GM21423 (cell line): ENCODE measurements around the gene TUBA1A.
"Not testable (repeated sequence)": the region's sequence is repeated elsewhere in the genome, so short reads cannot be mapped to it uniquely, and the experiment has no call there.

Source experiments
- ATAC-seq: cut with Tn5 transposase; IDR thresholded peaks from one replicate; pipeline ENCODE4 v1.9.1; 2021; ENCODE audit warnings: mild to moderate bottlenecking, moderate library complexity; ENCODE audit not compliant: unreplicated experiment

The TUBA1A gene

GRCh38 chr12:49201595-49202295 lies 12.9 kb upstream of the TUBA1A start:
- ATAC-seq: no peak

DNA sequence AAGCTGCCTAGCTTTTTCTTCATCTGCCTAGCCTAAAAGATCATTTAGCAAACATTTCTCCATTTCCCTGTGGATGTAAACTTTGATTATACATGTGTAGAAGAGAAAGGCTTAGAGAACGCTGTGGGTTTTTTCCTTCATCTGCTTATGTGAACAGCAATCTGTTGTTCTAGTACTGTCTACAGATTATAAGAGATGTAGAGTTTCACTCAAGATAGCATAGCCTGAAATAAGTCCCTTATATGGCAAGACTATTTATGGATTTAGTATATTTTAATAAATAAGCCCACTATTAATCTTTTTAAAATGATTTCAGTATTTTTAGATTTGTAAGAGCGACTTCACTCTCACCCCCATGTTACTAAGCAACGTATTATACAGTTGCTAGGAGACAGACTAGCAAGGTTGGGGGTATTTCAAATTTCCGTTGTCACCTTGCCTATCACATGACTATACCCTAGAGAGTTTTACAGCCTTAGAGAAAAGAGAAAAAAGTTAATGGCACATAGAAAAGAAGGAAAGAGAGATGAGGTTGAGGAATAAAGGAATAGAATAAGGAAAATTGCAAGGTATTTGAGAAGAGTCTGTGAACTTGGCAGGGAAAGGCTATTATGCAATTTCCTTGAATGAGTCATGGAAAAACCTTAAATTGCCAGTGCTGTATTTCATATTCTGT lies 12.2 kb upstream of the TUBA1A start:
- ATAC-seq: no peak

DNA sequence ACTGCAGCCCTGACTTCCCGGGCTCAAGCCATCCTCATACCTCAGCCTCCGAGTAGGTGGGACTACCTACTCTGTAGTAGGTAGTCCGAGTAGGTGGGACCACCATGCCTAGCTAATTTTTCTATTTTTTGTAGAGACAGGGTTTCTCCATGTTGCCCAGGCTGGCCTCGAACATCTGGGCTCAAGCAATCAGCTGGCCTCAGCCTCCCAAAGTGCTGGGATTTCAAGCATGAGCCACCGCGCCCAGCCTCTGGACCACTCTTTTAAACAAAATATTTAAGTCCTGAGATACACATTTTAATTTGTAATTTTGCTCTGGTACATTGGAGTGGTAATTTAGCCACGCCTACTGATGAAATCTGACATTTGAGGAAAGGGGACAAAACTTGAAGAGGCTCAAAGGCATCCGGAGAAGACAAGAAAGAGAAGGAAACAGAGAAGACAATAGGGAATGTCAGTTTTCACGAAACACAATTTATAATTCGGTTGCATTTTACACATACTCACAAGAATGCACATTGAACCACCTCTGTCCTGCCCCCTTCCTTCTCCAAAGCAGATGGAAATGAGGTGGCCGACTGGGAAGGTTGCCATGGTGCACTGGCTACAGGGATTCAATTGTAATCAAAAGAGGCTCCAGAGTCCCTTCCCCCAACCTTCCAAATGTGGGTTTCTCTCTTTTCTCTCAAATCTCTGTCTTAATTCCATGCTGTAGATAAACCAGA lies 9.7 kb upstream of the TUBA1A start:
- no peak for ATAC-seq

DNA sequence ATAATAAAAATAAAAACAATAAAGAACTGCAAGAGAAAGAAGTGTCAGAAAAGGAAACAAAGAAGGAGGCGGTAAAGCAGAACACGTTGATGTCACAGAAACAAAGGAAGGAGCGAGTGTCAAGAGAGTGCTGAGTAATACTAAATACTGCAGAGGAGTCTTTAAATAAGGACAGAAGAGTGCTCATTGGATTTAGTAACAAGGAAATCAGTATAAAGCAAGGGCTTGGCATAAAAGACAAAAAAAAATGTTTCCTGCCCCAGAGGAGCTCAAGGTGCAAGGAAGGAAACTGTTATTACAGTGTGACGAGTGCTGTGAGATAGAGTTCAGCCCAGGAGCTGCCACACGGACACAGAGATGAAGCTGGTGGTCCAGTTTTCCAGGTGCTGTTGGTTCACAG lies 8.4 kb upstream of the TUBA1A start:
- ATAC-seq: no peak

GRCh38 chr12:49195736-49196135 lies 6.9 kb upstream of the TUBA1A start:
- no peak for ATAC-seq

GRCh38 chr12:49193746-49194145 lies 4.9 kb upstream of the TUBA1A start:
- ATAC-seq: not testable (repeated sequence)

GRCh38 chr12:49191498-49191897 lies 2.6 kb upstream of the TUBA1A start:
- not testable (repeated sequence) for ATAC-seq

DNA sequence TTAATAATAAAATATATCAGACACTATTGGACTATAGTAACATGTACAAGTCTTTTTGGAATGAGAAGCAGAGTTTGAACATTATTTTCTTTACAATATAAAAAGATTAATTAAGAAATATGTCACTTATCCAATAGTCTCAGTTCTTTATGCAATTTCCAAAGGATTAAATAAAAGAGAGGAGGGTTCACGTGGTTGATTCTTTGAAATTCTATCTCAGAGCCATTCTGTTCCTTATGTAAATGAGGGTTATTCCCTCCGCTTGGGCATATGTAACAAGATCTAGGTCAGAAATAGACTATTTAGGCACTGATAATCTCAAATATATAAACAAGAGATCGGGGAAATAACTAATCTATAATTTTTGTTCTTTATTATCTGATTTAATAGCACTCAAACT lies 2.1 kb upstream of the TUBA1A start:
- no peak for ATAC-seq

DNA sequence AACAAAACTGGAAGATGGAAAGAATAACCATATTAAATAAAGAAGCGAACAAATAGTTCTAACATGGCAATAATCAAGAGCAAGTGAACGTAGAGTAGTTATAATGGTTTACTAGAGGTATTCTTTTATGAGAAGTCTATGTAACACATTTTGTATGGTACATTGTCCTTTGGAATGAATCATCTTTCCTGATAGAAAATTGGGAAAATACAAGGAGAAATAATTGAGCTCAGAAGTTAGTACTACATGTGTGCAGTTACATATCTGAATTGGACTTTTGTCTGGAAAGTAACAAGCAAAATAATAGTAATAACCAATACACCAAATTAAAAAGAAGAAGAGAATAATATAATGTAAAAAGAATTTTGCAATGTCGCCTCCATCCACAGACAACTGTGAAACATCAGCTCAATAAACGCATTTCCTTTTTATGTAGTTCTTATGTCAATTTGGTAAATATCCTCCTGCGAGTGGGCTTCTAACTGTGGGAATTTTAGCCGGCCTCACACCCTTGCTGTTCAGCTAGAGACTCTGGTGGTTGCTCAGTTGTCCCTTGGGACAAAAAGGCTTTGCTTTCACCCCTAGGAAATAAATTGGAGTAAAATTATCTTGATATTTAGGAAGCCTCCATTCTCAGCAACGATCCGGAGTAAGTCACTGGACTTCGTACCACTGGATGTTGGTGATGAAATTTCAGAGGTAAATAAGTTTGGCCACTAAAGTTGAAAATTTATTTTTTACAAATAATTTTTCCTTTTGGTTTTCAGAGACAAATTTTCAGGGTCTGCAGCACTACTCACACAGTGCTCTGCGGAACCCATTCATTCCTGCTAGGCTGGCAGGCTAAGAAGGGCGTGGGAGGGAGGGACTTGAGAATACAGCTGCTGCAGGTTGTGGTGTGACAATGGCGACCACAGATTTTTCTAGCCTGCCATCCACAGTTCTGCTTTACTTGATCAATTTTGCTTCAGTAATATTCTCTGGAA lies 1.1 kb upstream of the TUBA1A start:
- no peak for ATAC-seq

DNA sequence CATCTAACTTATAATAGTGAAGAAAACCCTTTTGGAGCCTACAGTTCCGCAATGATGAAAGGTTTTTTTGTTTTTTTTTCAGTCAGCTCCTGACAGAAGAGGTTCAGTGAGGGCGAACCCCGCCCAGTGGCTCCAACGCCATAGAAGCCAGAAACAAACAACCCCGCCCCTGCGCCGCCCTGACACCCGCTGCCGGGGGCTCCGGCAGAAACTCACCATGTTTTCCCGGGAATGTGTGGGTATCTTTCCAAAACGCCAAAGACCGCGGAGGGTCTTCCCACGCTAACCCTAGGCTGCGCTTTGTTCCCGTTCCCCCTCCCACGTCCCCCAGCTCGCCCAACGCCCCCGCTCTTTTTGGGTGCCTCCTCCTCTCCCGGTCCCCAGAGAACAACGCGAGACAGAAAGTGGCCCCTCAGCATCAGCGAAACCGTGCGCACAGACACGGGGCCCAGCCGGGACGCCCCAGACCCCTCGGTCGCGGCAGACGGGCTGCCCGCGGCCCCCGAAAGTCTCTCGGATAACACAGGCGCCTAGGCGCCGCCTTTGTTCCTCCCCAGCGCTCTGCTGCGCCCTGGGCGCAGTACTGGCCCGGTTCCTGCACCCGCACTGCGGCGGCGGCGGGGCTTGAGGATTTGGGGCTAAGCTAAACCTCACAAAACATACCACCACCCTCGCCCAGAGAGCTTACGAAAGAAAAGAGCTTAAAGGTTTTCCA lies 522 bp downstream of the TUBA1A start:
- peak; percentile 44 for ATAC-seq

GRCh38 chr12:49187184-49187583 lies 1.7 kb downstream of the TUBA1A start:
- ATAC-seq: no peak

- not testable (repeated sequence) for ATAC-seq
These were observed 2.6 kb downstream of the TUBA1A start for GRCh38 chr12:49186307-49186706.

DNA sequence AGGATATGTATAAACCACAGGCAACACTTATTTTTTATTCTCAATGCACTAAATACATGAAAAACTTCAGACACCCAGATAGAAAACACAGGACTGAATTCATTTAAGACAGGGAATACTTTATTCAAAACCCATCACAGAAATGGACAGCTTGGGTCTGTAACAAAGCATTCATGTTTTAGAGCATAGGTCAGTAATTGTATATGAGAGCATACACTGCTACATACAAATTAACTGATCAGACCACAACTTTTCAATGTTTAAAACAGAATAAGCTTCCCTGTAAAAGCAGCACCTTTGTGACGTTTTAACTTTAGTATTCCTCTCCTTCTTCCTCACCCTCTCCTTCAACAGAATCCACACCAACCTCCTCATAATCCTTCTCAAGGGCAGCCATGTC lies 4.2 kb downstream of the TUBA1A start:
- ATAC-seq: not testable (repeated sequence)

DNA sequence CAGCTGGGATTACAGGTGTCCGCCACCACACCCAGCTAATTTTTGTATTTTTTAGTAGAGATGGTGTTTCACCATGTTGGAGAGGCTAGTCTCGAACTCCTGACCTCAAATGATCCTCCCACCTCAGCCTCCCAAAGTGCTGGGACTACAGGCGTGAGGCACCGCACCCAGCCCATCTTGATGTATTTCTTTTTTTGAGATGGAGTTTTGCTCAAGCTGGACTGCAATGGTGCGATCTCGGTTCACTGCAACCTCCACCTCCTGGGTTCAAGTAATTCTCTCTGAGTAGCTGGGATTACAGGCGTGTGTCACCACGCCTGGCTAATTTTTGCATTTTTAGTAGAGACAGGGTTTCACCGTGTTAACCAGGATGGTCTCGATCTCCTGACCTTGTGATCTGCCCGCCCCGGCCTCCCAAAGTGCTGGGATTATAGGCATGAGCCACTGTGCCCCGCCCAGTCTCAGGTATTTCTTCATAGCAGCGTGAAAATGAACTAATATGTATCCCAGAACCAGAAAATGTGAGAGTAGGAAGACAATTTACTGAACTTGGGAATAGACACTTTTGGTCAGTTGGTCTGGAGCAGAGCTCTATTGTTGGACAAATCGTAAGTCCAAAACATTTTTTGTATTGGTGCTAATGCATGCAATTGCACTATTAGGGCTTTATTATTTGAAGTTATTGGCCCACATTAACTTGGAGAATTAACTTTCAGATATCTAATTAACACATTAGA lies 5.5 kb downstream of the TUBA1A start:
- not testable (repeated sequence) for ATAC-seq

- no peak for ATAC-seq
These were observed 14.7 kb downstream of the TUBA1A start for GRCh38 chr12:49174218-49174617.

GRCh38 chr12:49170924-49171323 lies 18.0 kb downstream of the TUBA1A start:
- no peak for ATAC-seq

DNA sequence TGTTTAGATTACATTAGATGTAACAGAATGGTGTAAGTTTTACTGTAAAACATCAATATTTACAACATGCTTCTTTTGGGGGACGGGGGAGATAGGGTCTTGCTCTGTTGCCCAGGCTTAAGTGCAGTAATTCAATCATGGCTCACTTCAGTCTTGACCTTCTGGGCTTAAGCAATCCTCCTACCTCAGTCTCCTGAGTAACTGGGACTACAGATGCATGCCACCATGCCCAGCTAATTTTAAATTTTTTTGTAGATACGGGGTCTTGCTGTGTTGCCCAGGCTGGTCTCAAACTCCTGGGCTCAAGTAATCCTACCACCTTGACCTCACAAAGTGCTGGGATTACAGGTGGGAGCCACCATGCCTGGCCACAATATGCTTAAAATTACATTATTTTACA lies 23.8 kb downstream of the TUBA1A start:
- ATAC-seq: no peak

GRCh38 chr12:49161901-49162300 lies 27.0 kb downstream of the TUBA1A start:
- ATAC-seq: not testable (repeated sequence)

- no peak for ATAC-seq
These were observed 27.6 kb downstream of the TUBA1A start for GRCh38 chr12:49161092-49161795.
